GM12878 (cell line): ENCODE measurements around the gene ADCY5. TPM values are rescaled to one million over a fixed set of nuclear protein-coding genes. Genes with fewer than 3 reads are reported as not detected.

Experiments
- BRCA1 ChIP-seq: IDR thresholded peaks from 2 replicates; pipeline ENCODE4 v1.6.1; 2011; ENCODE audit warnings: low read depth, low read length, improper control_type of control experiment
- CHD1 ChIP-seq: IDR thresholded peaks from 2 replicates; pipeline ENCODE4 v1.6.1; 2012; ENCODE audit warnings: low read depth, low read length, improper control_type of control experiment
- EP300 ChIP-seq, 2 experiments: fragments of 150-350 bp in 1 of 2; IDR thresholded peaks; 2 replicates each; pipeline ENCODE4 v1.6.1; 2011 to 2012; ENCODE audit warnings: low read depth in 2 of 2, low read length in 2 of 2, borderline replicate concordance in 1 of 2, improper control_type of control experiment in 1 of 2, inconsistent platforms in 1 of 2; ENCODE audit not compliant: control insufficient read depth in 1 of 2
- GABPA ChIP-seq: IDR thresholded peaks from 2 replicates; pipeline ENCODE4 v1.6.1; 2014; ENCODE audit warnings: antibody characterized with exemption, low read depth, mild to moderate bottlenecking, inconsistent platforms
- HCFC1 ChIP-seq: fragments of 150-350 bp; IDR thresholded peaks from 2 replicates; pipeline ENCODE4 v1.6.1; 2014; ENCODE audit warnings: low read length
- IKZF1 ChIP-seq: fragments of 450-650 bp; conservative IDR thresholded peaks from 2 replicates; pipeline ENCODE4 v1.6.1; 2017; ENCODE audit warnings: antibody characterized with exemption, mild to moderate bottlenecking
- KLF5 ChIP-seq: fragments of 450-650 bp; IDR thresholded peaks from 2 replicates; pipeline ENCODE4 v1.6.1; 2014; ENCODE audit warnings: mild to moderate bottlenecking; ENCODE audit not compliant: partially characterized antibody
- MEF2B ChIP-seq: fragments of 450-650 bp; IDR thresholded peaks from 2 replicates; pipeline ENCODE4 v1.6.1; 2018; ENCODE audit warnings: mild to moderate bottlenecking, moderate library complexity; ENCODE audit not compliant: partially characterized antibody, poor library complexity, severe bottlenecking
- MTA2 ChIP-seq: fragments of 450-650 bp; IDR thresholded peaks from 2 replicates; pipeline ENCODE4 v1.6.1; 2016; ENCODE audit warnings: low read depth, mild to moderate bottlenecking, moderate library complexity
- NR2F1 ChIP-seq: fragments of 450-650 bp; conservative IDR thresholded peaks from 2 replicates; pipeline ENCODE4 v1.6.1; 2017; ENCODE audit warnings: mild to moderate bottlenecking
- POLR2AphosphoS5 ChIP-seq: IDR thresholded peaks from 2 replicates; pipeline ENCODE4 v1.6.1; 2011; ENCODE audit warnings: mild to moderate bottlenecking, low read length, inconsistent platforms
- YBX1 ChIP-seq: fragments of 450-650 bp; IDR thresholded peaks from 2 replicates; pipeline ENCODE4 v1.6.1; 2016; ENCODE audit warnings: antibody characterized with exemption
- ZBED1 ChIP-seq: IDR thresholded peaks from 2 replicates; pipeline ENCODE4 v1.6.1; 2016; ENCODE audit warnings: borderline replicate concordance
- ZNF274 ChIP-seq: IDR thresholded peaks from one replicate; pipeline ENCODE4 v1.8.0; 2011; ENCODE audit not compliant: insufficient read length, insufficient read depth
- polyA plus RNA-seq, 11 experiments: library from polyadenylated mRNA; depleted of rRNA in 4 of 11; unstranded in 6 of 11; stranded (reverse) in 5 of 11; fragments of >200 nt; fragmentation: Nextera tagmentation in 4 of 11; fragmentation: Illumina TruSeq in 1 of 11; extraction: Ambion mirVana in 4 of 11; extraction: Trizol in 1 of 11; gene quantifications; 1 replicate in 1 of 11; 2 replicates in 10 of 11; pipeline versions ENCODE4 v1.2.1 to v1.2.3, GENCODE V29; 2011 to 2016; ENCODE audit warnings: inconsistent platforms in 2 of 11, missing spikeins in 2 of 11, low read depth in 1 of 11
- total RNA-seq, 4 experiments: library from RNA; depleted of rRNA in 3 of 4; stranded (reverse); fragments of >200 nt in 3 of 4; fragmentation: Illumina TruSeq in 1 of 4; extraction: Trizol in 1 of 4; gene quantifications; 2 replicates each; pipeline versions ENCODE4 v1.2.1 to v1.2.3, GENCODE V29; 2013 to 2021
- TF ChIP-seq, protein P1 (sequence below): fragments of 450-650 bp; IDR thresholded peaks from 2 replicates; pipeline ENCODE4 v1.6.1; 2017; ENCODE audit warnings: antibody characterized with exemption, mild to moderate bottlenecking, moderate library complexity
- TF ChIP-seq, protein P2 (sequence below): IDR thresholded peaks from 2 replicates; pipeline ENCODE4 v1.6.1; 2011; ENCODE audit warnings: low read depth, mild to moderate bottlenecking, low read length, moderate library complexity, borderline replicate concordance; ENCODE audit errors: extremely low read depth
- TF ChIP-seq, protein P3 (sequence below): IDR thresholded peaks from 2 replicates; pipeline ENCODE4 v1.6.1; 2012; ENCODE audit warnings: low read depth, low read length, improper control_type of control experiment
- TF ChIP-seq, protein P4 (sequence below): IDR thresholded peaks from 2 replicates; pipeline ENCODE4 v1.6.1; 2011; ENCODE audit warnings: low read depth, low read length, improper control_type of control experiment, borderline replicate concordance
- TF ChIP-seq, protein P5 (sequence below): IDR thresholded peaks from 2 replicates; pipeline ENCODE4 v1.6.1; 2012; ENCODE audit warnings: low read depth, low read length, improper control_type of control experiment

ADCY5 gene
- total and polyA plus RNA-seq, 10 of the 15 experiments (the other 5 are each of a cell fraction or from before 2014, with no cell fraction given), result under 0.01 to 0.24 (median 0.02) TPM; not detected in 4

DNA sequence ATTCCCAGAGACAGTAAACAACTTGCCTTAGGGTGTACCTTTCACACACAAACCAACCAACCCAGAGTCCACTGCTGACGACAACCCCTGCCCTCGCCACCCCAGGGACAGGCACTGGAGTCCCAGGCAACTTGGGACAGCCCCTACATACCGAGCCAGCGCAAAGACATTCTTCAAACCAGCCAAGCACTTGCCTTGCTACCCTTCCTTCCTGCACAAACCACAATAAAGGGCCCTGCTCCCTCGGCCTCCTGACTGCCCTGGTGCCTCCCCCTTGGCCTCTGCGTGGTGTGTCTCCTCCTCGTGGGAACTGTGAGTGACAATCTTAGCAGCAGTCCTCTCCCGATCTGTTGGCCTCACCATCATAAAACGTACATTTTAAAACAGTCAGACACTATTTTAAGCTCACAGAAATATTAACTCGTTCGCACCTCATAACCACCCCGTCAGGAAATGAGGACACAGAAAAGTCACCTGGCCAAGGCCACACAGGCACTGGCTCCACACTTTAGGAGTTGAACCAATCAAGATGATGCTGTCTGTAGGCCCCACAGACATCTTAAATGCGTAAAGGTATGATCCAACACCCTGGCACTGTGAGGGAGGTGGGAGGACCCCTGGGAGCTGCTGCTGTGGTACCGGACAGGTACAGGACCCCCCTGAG is 113.8 kb downstream of the ADCY5 start (continued):
- TF ChIP-seq, protein P1, sequence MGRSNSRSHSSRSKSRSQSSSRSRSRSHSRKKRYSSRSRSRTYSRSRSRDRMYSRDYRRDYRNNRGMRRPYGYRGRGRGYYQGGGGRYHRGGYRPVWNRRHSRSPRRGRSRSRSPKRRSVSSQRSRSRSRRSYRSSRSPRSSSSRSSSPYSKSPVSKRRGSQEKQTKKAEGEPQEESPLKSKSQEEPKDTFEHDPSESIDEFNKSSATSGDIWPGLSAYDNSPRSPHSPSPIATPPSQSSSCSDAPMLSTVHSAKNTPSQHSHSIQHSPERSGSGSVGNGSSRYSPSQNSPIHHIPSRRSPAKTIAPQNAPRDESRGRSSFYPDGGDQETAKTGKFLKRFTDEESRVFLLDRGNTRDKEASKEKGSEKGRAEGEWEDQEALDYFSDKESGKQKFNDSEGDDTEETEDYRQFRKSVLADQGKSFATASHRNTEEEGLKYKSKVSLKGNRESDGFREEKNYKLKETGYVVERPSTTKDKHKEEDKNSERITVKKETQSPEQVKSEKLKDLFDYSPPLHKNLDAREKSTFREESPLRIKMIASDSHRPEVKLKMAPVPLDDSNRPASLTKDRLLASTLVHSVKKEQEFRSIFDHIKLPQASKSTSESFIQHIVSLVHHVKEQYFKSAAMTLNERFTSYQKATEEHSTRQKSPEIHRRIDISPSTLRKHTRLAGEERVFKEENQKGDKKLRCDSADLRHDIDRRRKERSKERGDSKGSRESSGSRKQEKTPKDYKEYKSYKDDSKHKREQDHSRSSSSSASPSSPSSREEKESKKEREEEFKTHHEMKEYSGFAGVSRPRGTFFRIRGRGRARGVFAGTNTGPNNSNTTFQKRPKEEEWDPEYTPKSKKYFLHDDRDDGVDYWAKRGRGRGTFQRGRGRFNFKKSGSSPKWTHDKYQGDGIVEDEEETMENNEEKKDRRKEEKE, result no peak
- peak; percentile 33; the same call in 1 of the 2 replicates for TF ChIP-seq IKZF1
- TF ChIP-seq EP300 (IDR thresholded peaks at IDR 0.05; ENCODE audit: borderline replicate concordance in 1 of 2, control insufficient read depth in 1 of 2, low read depth in 2 of 2, low read length in 2 of 2), result no peak
- no peak for TF ChIP-seq ZBED1
- TF ChIP-seq HCFC1, result no peak
- TF ChIP-seq, protein P2, sequence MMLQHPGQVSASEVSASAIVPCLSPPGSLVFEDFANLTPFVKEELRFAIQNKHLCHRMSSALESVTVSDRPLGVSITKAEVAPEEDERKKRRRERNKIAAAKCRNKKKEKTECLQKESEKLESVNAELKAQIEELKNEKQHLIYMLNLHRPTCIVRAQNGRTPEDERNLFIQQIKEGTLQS, result no peak
- TF ChIP-seq GABPA, result no peak
- no peak for TF ChIP-seq ZNF274
- no peak for TF ChIP-seq BRCA1
- no peak for TF ChIP-seq YBX1
- TF ChIP-seq, protein P3, sequence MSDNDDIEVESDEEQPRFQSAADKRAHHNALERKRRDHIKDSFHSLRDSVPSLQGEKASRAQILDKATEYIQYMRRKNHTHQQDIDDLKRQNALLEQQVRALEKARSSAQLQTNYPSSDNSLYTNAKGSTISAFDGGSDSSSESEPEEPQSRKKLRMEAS, result no peak
- no peak for TF ChIP-seq KLF5
- peak; percentile 56 for TF ChIP-seq MEF2B
- TF ChIP-seq NR2F1, result no peak
- peak; percentile 41; the same call in 1 of the 2 replicates for TF ChIP-seq MTA2
- TF ChIP-seq, protein P4, sequence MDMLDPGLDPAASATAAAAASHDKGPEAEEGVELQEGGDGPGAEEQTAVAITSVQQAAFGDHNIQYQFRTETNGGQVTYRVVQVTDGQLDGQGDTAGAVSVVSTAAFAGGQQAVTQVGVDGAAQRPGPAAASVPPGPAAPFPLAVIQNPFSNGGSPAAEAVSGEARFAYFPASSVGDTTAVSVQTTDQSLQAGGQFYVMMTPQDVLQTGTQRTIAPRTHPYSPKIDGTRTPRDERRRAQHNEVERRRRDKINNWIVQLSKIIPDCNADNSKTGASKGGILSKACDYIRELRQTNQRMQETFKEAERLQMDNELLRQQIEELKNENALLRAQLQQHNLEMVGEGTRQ, result no peak
- TF ChIP-seq CHD1, result no peak
- TF ChIP-seq, protein P5, sequence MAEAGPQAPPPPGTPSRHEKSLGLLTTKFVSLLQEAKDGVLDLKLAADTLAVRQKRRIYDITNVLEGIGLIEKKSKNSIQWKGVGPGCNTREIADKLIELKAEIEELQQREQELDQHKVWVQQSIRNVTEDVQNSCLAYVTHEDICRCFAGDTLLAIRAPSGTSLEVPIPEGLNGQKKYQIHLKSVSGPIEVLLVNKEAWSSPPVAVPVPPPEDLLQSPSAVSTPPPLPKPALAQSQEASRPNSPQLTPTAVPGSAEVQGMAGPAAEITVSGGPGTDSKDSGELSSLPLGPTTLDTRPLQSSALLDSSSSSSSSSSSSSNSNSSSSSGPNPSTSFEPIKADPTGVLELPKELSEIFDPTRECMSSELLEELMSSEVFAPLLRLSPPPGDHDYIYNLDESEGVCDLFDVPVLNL, result no peak
- no peak for TF ChIP-seq POLR2AphosphoS5
- TF ChIP-seq, all 136 proteins: peak for 5
